Calu3 (cell line): ENCODE data around the gene PAPPA. TPM values are rescaled to one million over a fixed set of nuclear protein-coding genes. Genes with fewer than 3 reads are reported as not detected.

Experiments used
- BruUV-seq: library from RNA; stranded (reverse); fragments of 400-500 nt; replicated peaks from 2 replicates; lab custom pipeline; 2021; lab: Mats Ljungman, UMichigan
- CTCF ChIA-PET: fragments of 300-600 bp; sonication (Branson Sonifier 250); formaldehyde crosslinking; loops from one replicate; lab custom pipeline; 2022; ENCODE audit warnings: antibody characterized with exemption; lab: Charles Lee
- DNase-seq: peaks from one replicate; pipeline ENCODE4 v3.0.0; 2022
- H3K27ac Mint-ChIP-seq: one replicate; pipeline ENCODE4 v1.8.0; 2022; ENCODE audit warnings: mixed read lengths; ENCODE audit not compliant: unreplicated experiment
- H3K27me3 Mint-ChIP-seq: one replicate; pipeline ENCODE4 v1.8.0; 2022; ENCODE audit warnings: mixed read lengths; ENCODE audit not compliant: unreplicated experiment
- H3K36me3 Mint-ChIP-seq: one replicate; pipeline ENCODE4 v1.8.0; 2022; ENCODE audit warnings: mild to moderate bottlenecking, moderate library complexity, mixed read lengths; ENCODE audit not compliant: insufficient read depth, unreplicated experiment
- H3K4me1 Mint-ChIP-seq: one replicate; pipeline ENCODE4 v1.8.0; 2022; ENCODE audit warnings: mild to moderate bottlenecking, low read depth, mixed read lengths; ENCODE audit not compliant: unreplicated experiment
- H3K4me3 Mint-ChIP-seq: one replicate; pipeline ENCODE4 v1.8.0; 2022; ENCODE audit warnings: mild to moderate bottlenecking, low read depth, moderate library complexity, mixed read lengths; ENCODE audit not compliant: unreplicated experiment
- H3K9me3 Mint-ChIP-seq: one replicate; pipeline ENCODE4 v1.8.0; 2022; ENCODE audit warnings: low read depth, mixed read lengths; ENCODE audit not compliant: unreplicated experiment
- intact Hi-C: fragments of 100-400 bp; cut with micrococcal nuclease; formaldehyde crosslinking; loops from one replicate; pipeline ENCODE4 v1.10.0; 2022; ENCODE audit not compliant: unreplicated experiment
- total RNA-seq: library from RNA; stranded (reverse); gene quantifications from 2 replicates; pipeline ENCODE4 v1.2.3, GENCODE V29; 2022
- TF ChIP-seq, protein P1 (sequence below): fragments of 200-600 bp; IDR thresholded peaks from one replicate; pipeline ENCODE4 v1.8.0; 2022; ENCODE audit warnings: antibody characterized with exemption; ENCODE audit not compliant: unreplicated experiment

The PAPPA gene
- total RNA-seq, 1 experiment from 2014 or later, result not detected

DNA sequence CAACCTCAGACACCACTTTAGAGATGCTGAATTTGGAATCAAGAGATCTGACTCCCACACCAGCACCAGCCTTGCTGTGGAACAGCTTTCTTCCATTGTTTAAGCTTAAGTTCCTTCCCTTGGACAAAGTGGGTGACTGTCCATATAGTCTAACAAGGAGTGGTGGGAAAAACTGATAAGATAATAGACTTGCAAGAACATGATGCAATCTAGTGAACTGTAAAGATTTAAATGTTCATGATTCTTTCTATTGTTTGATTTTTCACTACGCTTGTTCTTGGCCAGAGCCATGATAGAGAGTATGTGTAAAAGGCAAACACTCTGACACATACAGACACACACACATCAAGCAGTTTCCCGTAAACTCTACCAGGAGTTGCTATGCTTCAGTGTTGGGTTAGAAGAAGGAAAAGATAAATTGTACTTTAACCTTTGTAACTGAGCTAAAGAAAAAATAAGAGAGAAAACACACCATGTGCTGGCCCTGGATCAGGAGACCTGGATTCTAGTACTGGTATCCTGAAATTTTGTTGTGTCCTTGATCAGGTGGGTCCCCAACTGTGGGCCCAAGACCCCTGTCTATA is 94.3 kb downstream of the PAPPA start:
- intact Hi-C loops, result no loop called here
- BruUV-seq, result no TSS peak
- no peaks in the 10 kb centered on the region for H3K4me1 Mint-ChIP-seq
- H3K27me3 Mint-ChIP-seq, result no peaks in the 10 kb centered on the region
- DNase-seq, result no peak
- no peaks in the 10 kb centered on the region for H3K36me3 Mint-ChIP-seq
- no peak overlapping the region for H3K4me3 Mint-ChIP-seq
- TF ChIP-seq, protein P1, sequence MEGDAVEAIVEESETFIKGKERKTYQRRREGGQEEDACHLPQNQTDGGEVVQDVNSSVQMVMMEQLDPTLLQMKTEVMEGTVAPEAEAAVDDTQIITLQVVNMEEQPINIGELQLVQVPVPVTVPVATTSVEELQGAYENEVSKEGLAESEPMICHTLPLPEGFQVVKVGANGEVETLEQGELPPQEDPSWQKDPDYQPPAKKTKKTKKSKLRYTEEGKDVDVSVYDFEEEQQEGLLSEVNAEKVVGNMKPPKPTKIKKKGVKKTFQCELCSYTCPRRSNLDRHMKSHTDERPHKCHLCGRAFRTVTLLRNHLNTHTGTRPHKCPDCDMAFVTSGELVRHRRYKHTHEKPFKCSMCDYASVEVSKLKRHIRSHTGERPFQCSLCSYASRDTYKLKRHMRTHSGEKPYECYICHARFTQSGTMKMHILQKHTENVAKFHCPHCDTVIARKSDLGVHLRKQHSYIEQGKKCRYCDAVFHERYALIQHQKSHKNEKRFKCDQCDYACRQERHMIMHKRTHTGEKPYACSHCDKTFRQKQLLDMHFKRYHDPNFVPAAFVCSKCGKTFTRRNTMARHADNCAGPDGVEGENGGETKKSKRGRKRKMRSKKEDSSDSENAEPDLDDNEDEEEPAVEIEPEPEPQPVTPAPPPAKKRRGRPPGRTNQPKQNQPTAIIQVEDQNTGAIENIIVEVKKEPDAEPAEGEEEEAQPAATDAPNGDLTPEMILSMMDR, result no peak
- H3K9me3 Mint-ChIP-seq, result peaks cover 9% of the 10 kb centered on the region
- no peak overlapping the region for H3K27ac Mint-ChIP-seq
- CTCF ChIA-PET, result no interaction called here

DNA sequence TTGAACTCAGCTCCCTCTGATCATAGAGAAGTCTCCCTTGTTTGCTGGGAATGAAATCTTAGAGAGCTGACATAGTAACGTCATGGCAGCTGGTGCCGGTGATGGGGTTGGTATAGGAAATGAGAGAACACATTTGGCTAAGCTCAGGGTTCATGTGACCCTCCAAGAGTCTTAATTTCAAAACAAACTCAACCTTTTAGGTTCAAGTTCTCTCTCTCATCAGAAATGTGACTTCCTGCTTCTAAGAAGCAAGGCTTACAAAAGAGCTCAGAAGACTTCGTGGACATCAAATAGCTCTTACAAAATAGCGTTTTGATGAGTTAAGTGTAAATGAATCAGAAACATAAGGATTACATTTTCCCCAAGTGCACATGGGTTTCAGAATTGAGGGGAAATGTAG is 97.3 kb downstream of the PAPPA start:
- H3K9me3 Mint-ChIP-seq, result peaks cover 7% of the 10 kb centered on the region
- no peak for DNase-seq
- BruUV-seq, result no TSS peak
- no peaks in the 10 kb centered on the region for H3K4me1 Mint-ChIP-seq
- no peaks in the 10 kb centered on the region for H3K27me3 Mint-ChIP-seq
- no peak overlapping the region for H3K4me3 Mint-ChIP-seq
- TF ChIP-seq, protein P1, result no peak
- intact Hi-C loops, result no loop called here
- H3K36me3 Mint-ChIP-seq, result no peaks in the 10 kb centered on the region
- no peak overlapping the region for H3K27ac Mint-ChIP-seq
- CTCF ChIA-PET, result no interaction called here

DNA sequence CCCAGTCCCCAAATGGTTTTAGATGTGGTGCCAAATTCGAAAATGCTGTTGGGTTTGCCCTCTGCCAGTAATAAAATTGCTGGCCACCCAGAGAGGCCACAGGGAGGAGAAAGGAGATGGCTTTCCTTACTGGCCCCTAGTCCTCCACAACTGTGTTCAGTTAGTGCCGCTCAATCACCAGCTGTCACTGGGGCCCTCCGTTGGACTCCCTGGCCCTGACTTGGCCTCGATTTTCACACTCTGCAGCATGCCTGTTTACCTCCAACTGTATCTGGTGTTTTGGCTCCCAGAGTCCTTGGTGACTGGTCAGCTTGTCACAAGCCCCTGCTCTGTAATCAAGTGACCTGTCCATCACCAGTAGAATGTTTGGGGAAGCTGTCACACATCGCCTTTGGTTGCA is 97.8 kb downstream of the PAPPA start:
- Mint-ChIP-seq H3K9me3 (peaks cover 7% of the 10 kb centered on the region), H3K4me1 (no peaks in the 10 kb centered on the region), H3K4me3 (no peak overlapping the region), H3K27me3 (no peaks in the 10 kb centered on the region), H3K27ac (no peak overlapping the region), H3K36me3 (no peaks in the 10 kb centered on the region)
- TF ChIP-seq, protein P1, result no peak
- CTCF ChIA-PET, result no interaction called here
- DNase-seq, result no peak
- intact Hi-C loops, result no loop called here
- no TSS peak for BruUV-seq

DNA sequence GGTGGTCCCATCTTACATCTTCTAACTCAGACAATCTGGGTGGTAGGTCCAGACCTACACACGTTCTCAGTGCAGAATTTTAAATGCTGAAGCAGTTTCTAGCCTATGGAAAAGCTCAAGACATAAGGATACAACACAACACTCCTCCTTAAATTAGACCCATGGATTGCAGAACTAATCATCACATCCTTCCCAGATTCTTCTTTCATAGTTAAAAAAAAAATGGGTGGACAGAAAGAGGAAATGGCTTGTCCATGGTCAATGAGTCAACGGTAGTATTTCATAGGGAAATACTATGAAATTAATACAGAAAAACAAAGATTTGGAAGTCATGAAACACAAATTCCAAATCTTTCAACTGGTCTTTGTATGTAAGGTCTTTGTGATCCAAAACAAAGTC is 106.9 kb downstream of the PAPPA start:
- no peak overlapping the region for H3K27ac Mint-ChIP-seq
- H3K36me3 Mint-ChIP-seq, result no peaks in the 10 kb centered on the region
- BruUV-seq, result no TSS peak

More for the DNA sequence above, 106.9 kb downstream of the PAPPA start:
- Mint-ChIP-seq H3K9me3 (peaks cover 2% of the 10 kb centered on the region), H3K4me1 (no peaks in the 10 kb centered on the region), H3K4me3 (no peak overlapping the region), H3K27me3 (no peaks in the 10 kb centered on the region)
- CTCF ChIA-PET, result no interaction called here
- TF ChIP-seq, protein P1, result no peak
- no peak for DNase-seq
- intact Hi-C loops, result no loop called here
